RWPE1 (cell line): ENCODE results near the gene CDH7.

Experiments
- CTCF ChIA-PET: fragments of 350-600 bp; sonication (Branson Sonifier 250); formaldehyde crosslinking; extraction: SDS; loops from one replicate; lab custom pipeline; 2021; lab: Yijun Ruan, JAX
- POLR2A ChIA-PET: fragments of 400-600 bp; formaldehyde crosslinking; extraction: SDS; loops from one replicate; lab custom pipeline; 2020; ENCODE audit warnings: antibody characterized with exemption; ENCODE audit not compliant: low non-redundant PET; lab: Yijun Ruan, JAX
- DNase-seq: peaks from one replicate; pipeline ENCODE4 v3.0.0; 2012; ENCODE audit warnings: low spot score
- H3K27ac ChIP-seq: fragments of 450-650 bp; 2 replicates; pipeline ENCODE4 v1.5.1; 2017
- TF ChIP-seq, protein P1 (sequence below): fragments of 450-650 bp; conservative IDR thresholded peaks from 2 replicates; pipeline ENCODE4 v1.5.1; 2017; ENCODE audit warnings: low read depth, mild to moderate bottlenecking

The CDH7 gene

DNA sequence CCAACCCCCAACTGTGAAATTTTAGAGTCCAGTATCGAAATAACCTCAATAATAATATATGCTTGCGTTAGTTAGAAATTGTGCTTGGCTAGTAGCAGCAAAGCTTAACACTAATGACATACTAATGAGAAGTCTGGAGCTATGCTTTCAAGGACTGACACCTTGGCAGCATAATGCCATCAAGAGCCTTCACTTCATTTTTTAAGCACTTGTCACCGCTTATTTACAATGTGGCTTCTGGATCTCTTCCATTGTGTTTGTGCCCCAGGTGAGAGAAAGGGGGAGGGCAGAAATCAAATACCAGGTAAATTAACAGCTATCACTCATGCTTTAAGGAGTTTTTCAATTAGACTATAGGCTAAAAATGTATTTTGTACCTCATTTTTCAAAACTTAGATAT, 101.5 kb downstream of the CDH7 start:
- no peak overlapping the region for H3K27ac ChIP-seq
- ChIA-PET POLR2A (no interaction called here), CTCF (no interaction called here)
- TF ChIP-seq, protein P1, sequence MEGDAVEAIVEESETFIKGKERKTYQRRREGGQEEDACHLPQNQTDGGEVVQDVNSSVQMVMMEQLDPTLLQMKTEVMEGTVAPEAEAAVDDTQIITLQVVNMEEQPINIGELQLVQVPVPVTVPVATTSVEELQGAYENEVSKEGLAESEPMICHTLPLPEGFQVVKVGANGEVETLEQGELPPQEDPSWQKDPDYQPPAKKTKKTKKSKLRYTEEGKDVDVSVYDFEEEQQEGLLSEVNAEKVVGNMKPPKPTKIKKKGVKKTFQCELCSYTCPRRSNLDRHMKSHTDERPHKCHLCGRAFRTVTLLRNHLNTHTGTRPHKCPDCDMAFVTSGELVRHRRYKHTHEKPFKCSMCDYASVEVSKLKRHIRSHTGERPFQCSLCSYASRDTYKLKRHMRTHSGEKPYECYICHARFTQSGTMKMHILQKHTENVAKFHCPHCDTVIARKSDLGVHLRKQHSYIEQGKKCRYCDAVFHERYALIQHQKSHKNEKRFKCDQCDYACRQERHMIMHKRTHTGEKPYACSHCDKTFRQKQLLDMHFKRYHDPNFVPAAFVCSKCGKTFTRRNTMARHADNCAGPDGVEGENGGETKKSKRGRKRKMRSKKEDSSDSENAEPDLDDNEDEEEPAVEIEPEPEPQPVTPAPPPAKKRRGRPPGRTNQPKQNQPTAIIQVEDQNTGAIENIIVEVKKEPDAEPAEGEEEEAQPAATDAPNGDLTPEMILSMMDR: no peak
- no peak for DNase-seq

DNA sequence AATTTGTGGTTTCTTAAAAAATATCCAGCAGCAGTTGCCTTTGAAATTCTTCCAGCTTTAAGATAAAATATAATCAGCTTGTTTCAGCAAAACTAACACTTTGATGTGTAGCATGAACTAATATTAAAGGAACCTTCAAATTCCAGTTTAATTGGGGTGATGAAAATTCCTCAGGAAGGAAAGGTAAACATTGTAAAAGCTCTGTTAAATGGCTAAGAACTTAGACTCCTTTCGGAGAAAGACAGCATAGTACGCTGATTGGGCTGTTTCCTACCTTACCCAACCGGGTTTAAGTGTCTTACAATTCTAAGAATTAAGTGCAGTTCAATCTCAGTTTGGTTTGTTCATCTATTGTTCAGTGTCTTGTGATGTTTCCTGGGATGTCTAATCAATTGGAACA, 108.3 kb downstream of the CDH7 start:
- POLR2A ChIA-PET: no interaction called here
- CTCF ChIA-PET: interaction anchor here (0.6 kb wide), 1 partner anchor 48 kb away, joined by 3 read pairs; no protein-coding TSS in a partner anchor

DNA sequence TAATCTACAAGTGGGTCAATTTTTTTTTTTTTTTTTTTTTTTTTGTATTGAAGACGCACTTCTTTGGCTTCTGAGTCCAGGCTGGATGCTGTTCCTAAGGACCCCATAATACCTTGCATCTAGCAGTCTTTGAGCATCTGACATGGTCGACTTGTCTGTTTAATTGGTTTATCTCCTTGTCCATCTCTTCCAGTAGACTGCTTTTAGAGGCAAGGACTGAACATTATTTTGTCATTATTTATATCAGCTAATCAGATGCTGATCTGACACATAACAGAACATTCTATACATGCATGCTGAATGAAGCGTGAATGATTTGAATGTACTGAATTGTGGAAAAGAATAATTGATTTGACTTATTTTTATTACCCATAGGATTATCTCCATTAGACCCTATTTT, 118.7 kb downstream of the CDH7 start:
- H3K27ac ChIP-seq: no peak overlapping the region
- TF ChIP-seq, protein P1: no peak
- ChIA-PET POLR2A (no interaction called here), CTCF (interaction anchor here (0.8 kb wide), 1 partner anchor 143 kb away, joined by 3 read pairs; no protein-coding TSS in a partner anchor)
- DNase-seq: no peak

More for the DNA sequence above, 108.3 kb downstream of the CDH7 start:
- DNase-seq: no peak
- TF ChIP-seq, protein P1: no peak
- no peak overlapping the region for H3K27ac ChIP-seq

DNA sequence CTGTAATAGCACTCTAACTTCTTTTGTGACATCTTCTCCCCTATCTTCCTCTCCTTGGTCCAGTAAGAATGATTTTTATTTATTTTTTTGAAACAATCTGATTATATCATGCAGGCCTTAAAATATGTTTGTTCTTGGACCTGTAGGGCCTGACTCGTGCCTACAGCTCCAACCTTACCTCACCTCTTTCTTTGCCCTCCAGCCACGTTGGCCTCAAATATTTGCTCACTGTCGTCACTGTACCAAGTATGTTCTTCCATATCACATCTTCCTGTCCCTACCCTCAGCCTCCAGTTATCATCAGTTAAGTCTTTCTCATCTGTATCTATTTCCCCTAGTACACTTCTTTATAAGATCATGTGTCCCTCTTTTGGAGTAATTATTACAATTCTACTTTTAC, 125.5 kb downstream of the CDH7 start:
- TF ChIP-seq, protein P1: no peak
- POLR2A ChIA-PET: no interaction called here
- no peak for DNase-seq
- H3K27ac ChIP-seq: no peak overlapping the region
- CTCF ChIA-PET: no interaction called here

DNA sequence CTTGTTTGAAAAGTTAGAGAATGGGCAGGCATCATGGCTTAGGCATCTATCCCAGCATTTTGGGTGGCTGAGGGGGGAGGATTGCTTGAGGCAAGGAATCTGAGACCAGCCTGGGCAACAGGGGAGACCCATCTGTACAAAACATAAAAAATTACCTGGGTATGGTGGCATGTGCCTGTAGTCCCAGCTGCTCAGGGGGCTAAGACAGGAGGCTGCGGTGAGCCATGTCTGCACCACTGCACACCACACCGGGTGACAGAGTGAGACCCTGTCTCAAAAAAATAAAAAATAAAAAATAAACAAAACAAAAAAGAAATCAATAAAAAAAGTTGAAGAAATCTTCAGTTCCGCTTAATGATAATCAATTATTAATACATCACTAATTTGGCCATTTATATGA, 146.5 kb downstream of the CDH7 start:
- TF ChIP-seq, protein P1: no peak
- H3K27ac ChIP-seq: no peak overlapping the region
- POLR2A ChIA-PET: no interaction called here
- no peak for DNase-seq
- CTCF ChIA-PET: no interaction called here

DNA sequence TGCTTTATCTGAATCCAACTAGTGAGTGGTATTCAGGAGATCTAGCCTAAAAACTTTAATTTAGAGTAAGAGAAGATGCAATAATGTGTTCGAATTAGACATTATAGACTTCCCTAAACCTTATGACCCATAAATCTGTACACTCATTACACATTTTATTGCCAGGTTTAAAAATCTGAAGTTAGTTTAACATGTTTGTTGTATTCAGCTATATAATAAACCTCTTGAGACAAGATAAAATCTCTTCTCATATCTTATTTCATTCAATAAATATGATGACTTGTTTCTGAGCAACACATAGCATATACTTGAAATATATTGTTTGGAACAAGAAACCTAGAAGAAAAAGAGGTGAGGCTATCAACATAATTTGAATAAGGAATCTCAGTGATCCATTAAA, 150.7 kb downstream of the CDH7 start:
- POLR2A ChIA-PET: no interaction called here
- CTCF ChIA-PET: no interaction called here
- TF ChIP-seq, protein P1: no peak
- H3K27ac ChIP-seq: no peak overlapping the region
- DNase-seq: no peak
